Spleen (tissue), 11 donors: ENCODE data around the gene GPR137. TPM values are rescaled to one million over a fixed set of nuclear protein-coding genes. Genes with fewer than 3 reads are reported as not detected.
A peak's percentile ranks its signal among the peaks of the same experiment; 100 is the strongest.

ENCODE experiments used
- DNase-seq: peaks from one replicate; pipeline ENCODE4 v3.0.0-alpha.2; 2020
- H3K27ac ChIP-seq, 8 donors: fragments of 200-600 bp; sonication (generic) in 7 of 8; 1 replicate in 4 of 8; 2 replicates in 4 of 8; pipeline versions ENCODE4 v1.5.0 to v1.8.0; 2016 to 2021; ENCODE audit warnings: inconsistent platforms in 4 of 8, mild to moderate bottlenecking in 4 of 8, moderate library complexity in 1 of 8
- H3K27me3 ChIP-seq, 7 donors: fragments of 200-600 bp; sonication (generic) in 6 of 7; replicated peaks in 1 of 7; 1 replicate in 4 of 7; 2 replicates in 3 of 7; pipeline versions ENCODE4 v1.5.0 to v1.8.0; 2016 to 2021; ENCODE audit warnings: inconsistent platforms in 3 of 7, mild to moderate bottlenecking in 1 of 7
- H3K36me3 ChIP-seq, 6 donors: fragments of 200-600 bp; sonication (generic) in 5 of 6; 1 replicate in 4 of 6; 2 replicates in 2 of 6; pipeline versions ENCODE4 v1.5.0 to v1.8.0; 2016 to 2021; ENCODE audit warnings: inconsistent platforms in 2 of 6
- H3K4me1 ChIP-seq, 6 donors: fragments of 200-600 bp; sonication (generic) in 5 of 6; 1 replicate in 3 of 6; 2 replicates in 3 of 6; pipeline versions ENCODE4 v1.5.0 to v1.8.0; 2016 to 2021; ENCODE audit warnings: inconsistent platforms in 3 of 6
- H3K4me3 ChIP-seq, 8 donors: fragments of 200-600 bp; sonication (generic) in 7 of 8; 1 replicate in 4 of 8; 2 replicates in 4 of 8; pipeline versions ENCODE4 v1.5.0 to v1.8.0; 2016 to 2021; ENCODE audit warnings: inconsistent platforms in 4 of 8, mild to moderate bottlenecking in 4 of 8, moderate library complexity in 2 of 8
- H3K9me3 ChIP-seq, 8 donors: fragments of 200-600 bp; sonication (generic) in 7 of 8; 1 replicate in 4 of 8; 2 replicates in 4 of 8; pipeline versions ENCODE4 v1.5.0 to v1.8.0; 2016 to 2021; ENCODE audit warnings: inconsistent platforms in 4 of 8
- CTCF ChIP-seq, 11 experiments: fragments of 200-600 bp in 7 of 11; fragments of 450-650 bp in 4 of 11; sonication (generic) in 4 of 11; IDR thresholded peaks in 8 of 11; conservative IDR thresholded peaks in 3 of 11; 1 replicate in 7 of 11; 2 replicates in 4 of 11; pipeline versions ENCODE4 v1.4.0 to v1.8.0; 2016 to 2021; ENCODE audit warnings: antibody characterized with exemption in 11 of 11, inconsistent platforms in 4 of 11, mild to moderate bottlenecking in 1 of 11
- POLR2A ChIP-seq, 3 donors: fragments of 450-650 bp; IDR thresholded peaks; one replicate each; pipeline ENCODE4 v1.5.1; 2017; ENCODE audit warnings: antibody characterized with exemption in 3 of 3, mild to moderate bottlenecking in 1 of 3
- POLR2AphosphoS5 ChIP-seq, 3 donors: sonication (generic); formaldehyde crosslinking; IDR thresholded peaks; one replicate each; pipeline ENCODE4 v1.5.1; 2017; ENCODE audit warnings: antibody characterized with exemption in 3 of 3
- WGBS, 5 donors: extraction: QIAGEN DNeasy Blood & Tissue Kit in 3 of 5; methylation state at CpG; one replicate each; pipeline versions ENCODE4 v1.1.5 to v1.1.7; 2013 to 2018; 5-methylcytosine and 5-hydroxymethylcytosine counted together
- intact Hi-C: fragments of 100-400 bp; cut with DNase I; formaldehyde crosslinking; loops from one replicate; pipeline ENCODE4 v1.15.0; 2023; ENCODE audit warnings: low total_unique reads
- polyA plus RNA-seq, 3 donors: library from polyadenylated mRNA; stranded (reverse); fragments of 200-250 nt; gene quantifications; one replicate each; pipeline ENCODE4 v1.2.1, GENCODE V29; 2013
- total RNA-seq, 7 donors: library from RNA; depleted of rRNA in 3 of 7; stranded (reverse); fragments of >200 nt in 3 of 7; fragmentation: NEBNext Ultra II Directional in 4 of 7; extraction: Animal tissue kit (Norgen Biotek cat#: 25700) in 4 of 7; gene quantifications; one replicate each; pipeline versions ENCODE4 v1.1.0 to v1.2.1, GENCODE V29; 2016 to 2021
- donor health status: healthy with polysubstance abuse.
- donor health status: DM: no; HTN: no; CAD: no; lungs with moderate emphysema.
- donor health status: DM: no; HTN: no; CAD: no.
- donor health status: Bipolar disorder and iron deficiency.
- donor health status: healthy.
- donor health status: DM: no; HTN: no; CAD: no.
- donor health status: DM: yes; HTN: yes; CAD: no.

Gene GPR137
- total and polyA plus RNA-seq, 10 donors = 13.7 to 37.2 (median 28.1) TPM

- Histone ChIP-seq H3K4me1 (peaks cover 0 to 7% (median 2%) of the 10 kb centered on the region in 6 donors), H3K4me3 (no peak overlapping the region), H3K27me3 (no peaks in the 10 kb centered on the region), H3K9me3 (no peaks in the 10 kb centered on the region), H3K27ac (no peak overlapping the region), H3K36me3 (peaks cover 0 to 100% (median 71%) of the 10 kb centered on the region in 6 donors)
- no peak for DNase-seq
- TF ChIP-seq POLR2AphosphoS5 (IDR thresholded peaks at IDR 0.05) = no peak
- no peak for TF ChIP-seq POLR2A (IDR thresholded peaks at IDR 0.05)
- TF ChIP-seq CTCF (IDR thresholded peaks at IDR 0.05 in 8 of 11, conservative IDR thresholded peaks at IDR 0.05 in 3 of 11) = no peak
- 89 to 95% (median 91%) methylated on average over 6 of the region's 6 CpGs for WGBS, 5 donors
- intact Hi-C loops = no loop called here
Observed at GRCh38 chr11:64260147-64260708, 25.4 kb upstream of the GPR137 start.

- 89 to 96% (median 94%) methylated on average over 14 to 18 of the region's 18 CpGs for WGBS, 5 donors
- Histone ChIP-seq H3K4me3 (no peak overlapping the region), H3K27me3 (no peaks in the 10 kb centered on the region), H3K36me3 (peaks cover 0 to 100% (median 64%) of the 10 kb centered on the region in 6 donors), H3K4me1 (peaks cover 0 to 6% (median 2%) of the 10 kb centered on the region in 6 donors), H3K27ac (no peak overlapping the region), H3K9me3 (no peaks in the 10 kb centered on the region)
- intact Hi-C loops = no loop called here
- no peak for DNase-seq
- TF ChIP-seq CTCF (IDR thresholded peaks at IDR 0.05 in 8 of 11, conservative IDR thresholded peaks at IDR 0.05 in 3 of 11) = no peak
Observed at GRCh38 chr11:64261556-64262080, 24.0 kb upstream of the GPR137 start.

GRCh38 chr11:64262271-64263002 lies 23.2 kb upstream of the GPR137 start:
- 93 to 97% (median 95%) methylated on average over 34 to 42 of the region's 42 CpGs for WGBS, 5 donors
- intact Hi-C loops = no loop called here
- Histone ChIP-seq H3K27me3 (no peaks in the 10 kb centered on the region), H3K4me3 (no peak overlapping the region), H3K36me3 (peaks cover 0 to 100% (median 61%) of the 10 kb centered on the region in 6 donors), H3K9me3 (no peaks in the 10 kb centered on the region), H3K4me1 (peaks cover 6 to 15% (median 10%) of the 10 kb centered on the region in 6 donors), H3K27ac (no peak overlapping the region)
- DNase-seq = peak; percentile 76
- TF ChIP-seq CTCF (IDR thresholded peaks at IDR 0.05 in 8 of 11, conservative IDR thresholded peaks at IDR 0.05 in 3 of 11) (no peak), POLR2A (IDR thresholded peaks at IDR 0.05) (no peak), POLR2AphosphoS5 (IDR thresholded peaks at IDR 0.05) (no peak)
